Activated T-cell treated with anti-CD3 and anti-CD28 coated beads, Interleukin-2, amount 50 U/mL, for 72 hours (primary cell): Measurements from ENCODE around the gene PHKG1. TPM values are rescaled to one million over a fixed set of nuclear protein-coding genes. Genes with fewer than 3 reads are reported as not detected.
"Not testable (repeated sequence)": the region's sequence is repeated elsewhere in the genome, so short reads cannot be mapped to it uniquely, and the experiment has no call there.

Experiments used
- ATAC-seq, 2 donors: fragments of 150-1000 bp; cut with Tn5 transposase; replicated peaks in 1 of 2; 2 replicates each; pipeline ENCODE4 v1.10.0; 2021; ENCODE audit warnings: moderate library complexity in 2 of 2, mild to moderate bottlenecking in 1 of 2
- DNase-seq, 2 donors: peaks; one replicate each; pipeline ENCODE4 v3.0.0; 2021 to 2022; ENCODE audit warnings: mixed read lengths in 1 of 2
- H3K27ac Mint-ChIP-seq: one replicate; pipeline ENCODE4 v1.8.0; 2022; ENCODE audit warnings: mild to moderate bottlenecking, moderate library complexity, mixed read lengths
- H3K27me3 Mint-ChIP-seq: one replicate; pipeline ENCODE4 v1.8.0; 2022; ENCODE audit warnings: low read depth, mixed read lengths
- H3K36me3 Mint-ChIP-seq, 2 donors: one replicate each; pipeline ENCODE4 v1.8.0; 2022; ENCODE audit warnings: mixed read lengths in 2 of 2, mild to moderate bottlenecking in 1 of 2; ENCODE audit not compliant: insufficient read depth in 2 of 2
- H3K4me1 Mint-ChIP-seq: one replicate; pipeline ENCODE4 v1.8.0; 2022; ENCODE audit warnings: low read depth, mixed read lengths
- H3K4me3 Mint-ChIP-seq, 2 donors: one replicate each; pipeline ENCODE4 v1.8.0; 2022; ENCODE audit warnings: mild to moderate bottlenecking in 2 of 2, mixed read lengths in 2 of 2, moderate library complexity in 2 of 2
- H3K9me3 Mint-ChIP-seq, 2 donors: one replicate each; pipeline ENCODE4 v1.8.0; 2022; ENCODE audit warnings: mixed read lengths in 2 of 2
- total RNA-seq, 2 donors: library from RNA; stranded (reverse); gene quantifications; one replicate each; pipeline ENCODE4 v1.2.3, GENCODE V29; 2022

Gene PHKG1
- total RNA-seq, 2 donors from 2014 or later = 1.3 to 2.6 TPM

- H3K4me3 Mint-ChIP-seq = peak overlapping the region in 1 of 2 donors; percentile 93
- peaks cover 30% of the 10 kb centered on the region for H3K4me1 Mint-ChIP-seq
- DNase-seq, H3K27ac Mint-ChIP-seq, H3K9me3 Mint-ChIP-seq, H3K27me3 Mint-ChIP-seq, ATAC-seq: not testable (repeated sequence)
- peaks cover 28 to 29% of the 10 kb centered on the region in 2 donors for H3K36me3 Mint-ChIP-seq
Observed at GRCh38 chr7:56104138-56104537, 11.4 kb upstream of the PHKG1 start.

- Mint-ChIP-seq H3K4me1 (peaks cover 5% of the 10 kb centered on the region), H3K27ac (no peak overlapping the region), H3K36me3 (peaks cover 14 to 16% of the 10 kb centered on the region in 2 donors), H3K4me3 (no peak overlapping the region), H3K27me3 (no peaks in the 10 kb centered on the region), H3K9me3 (no peaks in the 10 kb centered on the region)
- DNase-seq = no peak
- ATAC-seq = no peak
Observed at GRCh38 chr7:56099653-56100052, 6.9 kb upstream of the PHKG1 start.

- not testable (repeated sequence) for DNase-seq, ATAC-seq, H3K4me3 Mint-ChIP-seq, H3K9me3 Mint-ChIP-seq, H3K4me1 Mint-ChIP-seq, H3K27ac Mint-ChIP-seq, H3K27me3 Mint-ChIP-seq
- H3K36me3 Mint-ChIP-seq = peaks cover 12% of the 10 kb centered on the region in 2 donors
Observed at GRCh38 chr7:56098187-56099008, 5.6 kb upstream of the PHKG1 start.

GRCh38 chr7:56097700-56098099 lies 4.9 kb upstream of the PHKG1 start:
- DNase-seq (no peak), ATAC-seq (no peak)
- peaks cover 12% of the 10 kb centered on the region in 2 donors for H3K36me3 Mint-ChIP-seq
- no peak overlapping the region for H3K4me3 Mint-ChIP-seq
- H3K27me3 Mint-ChIP-seq = no peaks in the 10 kb centered on the region
- no peaks in the 10 kb centered on the region for H3K9me3 Mint-ChIP-seq
- H3K4me1 Mint-ChIP-seq = no peaks in the 10 kb centered on the region
- H3K27ac Mint-ChIP-seq = no peak overlapping the region

GRCh38 chr7:56092388-56092787 lies 364 bp downstream of the PHKG1 start:
- DNase-seq, H3K27me3 Mint-ChIP-seq, H3K36me3 Mint-ChIP-seq, H3K4me3 Mint-ChIP-seq, H3K9me3 Mint-ChIP-seq, H3K4me1 Mint-ChIP-seq, H3K27ac Mint-ChIP-seq, ATAC-seq: not testable (repeated sequence)

- ATAC-seq = peak; percentile 10 to 12
- Mint-ChIP-seq H3K9me3 (no peaks in the 10 kb centered on the region), H3K27ac (no peak overlapping the region), H3K36me3 (peaks cover 2 to 4% of the 10 kb centered on the region in 2 donors), H3K27me3 (no peaks in the 10 kb centered on the region), H3K4me1 (no peaks in the 10 kb centered on the region), H3K4me3 (no peak overlapping the region)
- DNase-seq = no peak
Observed at GRCh38 chr7:56091591-56091990, 1.2 kb downstream of the PHKG1 start.

GRCh38 chr7:56087445-56087844 lies 5.3 kb downstream of the PHKG1 start:
- no peaks in the 10 kb centered on the region for H3K27me3 Mint-ChIP-seq
- H3K4me1 Mint-ChIP-seq = no peaks in the 10 kb centered on the region
- DNase-seq (no peak), ATAC-seq (no peak)
- peaks cover 1 to 2% of the 10 kb centered on the region in 2 donors for H3K36me3 Mint-ChIP-seq
- H3K27ac Mint-ChIP-seq = no peak overlapping the region
- H3K9me3 Mint-ChIP-seq = no peaks in the 10 kb centered on the region
- H3K4me3 Mint-ChIP-seq = no peak overlapping the region

- DNase-seq (no peak), ATAC-seq (no peak)
- Mint-ChIP-seq H3K27me3 (no peaks in the 10 kb centered on the region), H3K4me1 (no peaks in the 10 kb centered on the region), H3K4me3 (no peak overlapping the region), H3K27ac (no peak overlapping the region), H3K9me3 (no peaks in the 10 kb centered on the region), H3K36me3 (peaks cover 1 to 2% of the 10 kb centered on the region in 2 donors)
Observed at GRCh38 chr7:56086761-56087160, 6.0 kb downstream of the PHKG1 start.

GRCh38 chr7:56083150-56083785 lies 9.5 kb downstream of the PHKG1 start:
- ATAC-seq = no peak
- Mint-ChIP-seq H3K9me3 (no peaks in the 10 kb centered on the region), H3K4me1 (no peaks in the 10 kb centered on the region), H3K4me3 (no peak overlapping the region), H3K27me3 (no peaks in the 10 kb centered on the region), H3K36me3 (peaks cover 1 to 13% of the 10 kb centered on the region in 2 donors), H3K27ac (no peak overlapping the region)
- no peak for DNase-seq

GRCh38 chr7:56081626-56082340 lies 11.0 kb downstream of the PHKG1 start:
- peaks cover 2 to 14% of the 10 kb centered on the region in 2 donors for H3K36me3 Mint-ChIP-seq
- no peak overlapping the region for H3K27ac Mint-ChIP-seq

GRCh38 chr7:56080726-56081435 lies 11.9 kb downstream of the PHKG1 start:
- H3K36me3 Mint-ChIP-seq = peaks cover 4 to 16% of the 10 kb centered on the region in 2 donors
- not testable (repeated sequence) for H3K9me3 Mint-ChIP-seq, H3K4me3 Mint-ChIP-seq

More at GRCh38 chr7:56081626-56082340, 11.0 kb downstream of the PHKG1 start:
- ATAC-seq (no peak), DNase-seq (no peak)
- no peaks in the 10 kb centered on the region for H3K27me3 Mint-ChIP-seq
- no peaks in the 10 kb centered on the region for H3K9me3 Mint-ChIP-seq
- no peak overlapping the region for H3K4me3 Mint-ChIP-seq
- no peaks in the 10 kb centered on the region for H3K4me1 Mint-ChIP-seq

GRCh38 chr7:56079450-56080185 lies 13.1 kb downstream of the PHKG1 start:
- H3K4me3 Mint-ChIP-seq = no peak overlapping the region
- H3K36me3 Mint-ChIP-seq = peaks cover 4 to 16% of the 10 kb centered on the region in 2 donors
- no peak for ATAC-seq
- H3K4me1 Mint-ChIP-seq = peaks cover 2% of the 10 kb centered on the region
- DNase-seq = no peak
- H3K9me3 Mint-ChIP-seq = no peaks in the 10 kb centered on the region
- H3K27me3 Mint-ChIP-seq = no peaks in the 10 kb centered on the region
- H3K27ac Mint-ChIP-seq = no peak overlapping the region

More at GRCh38 chr7:56080726-56081435, 11.9 kb downstream of the PHKG1 start:
- not testable (repeated sequence) for H3K27ac Mint-ChIP-seq, ATAC-seq, DNase-seq, H3K4me1 Mint-ChIP-seq, H3K27me3 Mint-ChIP-seq
